ENCODE measurements around the gene CNOT3. TPM values are rescaled to one million over a fixed set of nuclear protein-coding genes. Genes with fewer than 3 reads are reported as not detected.

Gene CNOT3
- total and polyA plus RNA-seq, 9 of the 15 experiments (the other 6 are each of a cell fraction or from before 2014, with no cell fraction given) = 0.27 to 60.4 (median 9.9) TPM

- no peak for TF ChIP-seq ZNF354B (CRISPR knock-in tag; IDR thresholded peaks at IDR 0.05)
- TF ChIP-seq RBM14 (IDR thresholded peaks at IDR 0.05; ENCODE audit: borderline replicate concordance, insufficient read depth, low read depth, low read length) = no peak
- no peak for TF ChIP-seq HMGN3 (IDR thresholded peaks at IDR 0.05; ENCODE audit: borderline replicate concordance, extremely low read depth, insufficient read length, low read depth, low read length)
- TF ChIP-seq TBP (optimal IDR thresholded peaks at IDR 0.05; ENCODE audit: low read depth, low read length) = peak; percentile 88
- TF ChIP-seq ZNF583 (CRISPR knock-in tag; IDR thresholded peaks at IDR 0.05) = 0 out of 2 replicates have a peak, but pooled peaks have one; percentile 38
- no peak for TF ChIP-seq ZNF3 (CRISPR knock-in tag; IDR thresholded peaks at IDR 0.05)
- TF ChIP-seq MECOM (CRISPR knock-in tag; IDR thresholded peaks at IDR 0.05) = no peak
- TF ChIP-seq ZSCAN32 (CRISPR knock-in tag; IDR thresholded peaks at IDR 0.05) = no peak
- TF ChIP-seq, protein P1, sequence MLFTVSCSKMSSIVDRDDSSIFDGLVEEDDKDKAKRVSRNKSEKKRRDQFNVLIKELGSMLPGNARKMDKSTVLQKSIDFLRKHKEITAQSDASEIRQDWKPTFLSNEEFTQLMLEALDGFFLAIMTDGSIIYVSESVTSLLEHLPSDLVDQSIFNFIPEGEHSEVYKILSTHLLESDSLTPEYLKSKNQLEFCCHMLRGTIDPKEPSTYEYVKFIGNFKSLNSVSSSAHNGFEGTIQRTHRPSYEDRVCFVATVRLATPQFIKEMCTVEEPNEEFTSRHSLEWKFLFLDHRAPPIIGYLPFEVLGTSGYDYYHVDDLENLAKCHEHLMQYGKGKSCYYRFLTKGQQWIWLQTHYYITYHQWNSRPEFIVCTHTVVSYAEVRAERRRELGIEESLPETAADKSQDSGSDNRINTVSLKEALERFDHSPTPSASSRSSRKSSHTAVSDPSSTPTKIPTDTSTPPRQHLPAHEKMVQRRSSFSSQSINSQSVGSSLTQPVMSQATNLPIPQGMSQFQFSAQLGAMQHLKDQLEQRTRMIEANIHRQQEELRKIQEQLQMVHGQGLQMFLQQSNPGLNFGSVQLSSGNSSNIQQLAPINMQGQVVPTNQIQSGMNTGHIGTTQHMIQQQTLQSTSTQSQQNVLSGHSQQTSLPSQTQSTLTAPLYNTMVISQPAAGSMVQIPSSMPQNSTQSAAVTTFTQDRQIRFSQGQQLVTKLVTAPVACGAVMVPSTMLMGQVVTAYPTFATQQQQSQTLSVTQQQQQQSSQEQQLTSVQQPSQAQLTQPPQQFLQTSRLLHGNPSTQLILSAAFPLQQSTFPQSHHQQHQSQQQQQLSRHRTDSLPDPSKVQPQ (CRISPR knock-in tag; IDR thresholded peaks at IDR 0.05; ENCODE audit: borderline replicate concordance) = no peak
- TF ChIP-seq, protein P2, sequence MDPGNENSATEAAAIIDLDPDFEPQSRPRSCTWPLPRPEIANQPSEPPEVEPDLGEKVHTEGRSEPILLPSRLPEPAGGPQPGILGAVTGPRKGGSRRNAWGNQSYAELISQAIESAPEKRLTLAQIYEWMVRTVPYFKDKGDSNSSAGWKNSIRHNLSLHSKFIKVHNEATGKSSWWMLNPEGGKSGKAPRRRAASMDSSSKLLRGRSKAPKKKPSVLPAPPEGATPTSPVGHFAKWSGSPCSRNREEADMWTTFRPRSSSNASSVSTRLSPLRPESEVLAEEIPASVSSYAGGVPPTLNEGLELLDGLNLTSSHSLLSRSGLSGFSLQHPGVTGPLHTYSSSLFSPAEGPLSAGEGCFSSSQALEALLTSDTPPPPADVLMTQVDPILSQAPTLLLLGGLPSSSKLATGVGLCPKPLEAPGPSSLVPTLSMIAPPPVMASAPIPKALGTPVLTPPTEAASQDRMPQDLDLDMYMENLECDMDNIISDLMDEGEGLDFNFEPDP (CRISPR knock-in tag; IDR thresholded peaks at IDR 0.05) = no peak
- TF ChIP-seq ZFP1 (CRISPR knock-in tag; IDR thresholded peaks at IDR 0.05) = no peak
- peak; percentile 53 for TF ChIP-seq NFYB (IDR thresholded peaks at IDR 0.05; ENCODE audit: extremely low read depth, insufficient read length)
- no peak for TF ChIP-seq KLF1 (tag; IDR thresholded peaks at IDR 0.05)
- TF ChIP-seq ILK (tag; IDR thresholded peaks at IDR 0.05; ENCODE audit: borderline replicate concordance, low read depth) = no peak
- TF ChIP-seq ELF2 (CRISPR knock-in tag; IDR thresholded peaks at IDR 0.05) = peak; percentile 86
- no peak for TF ChIP-seq ADNP (tag; IDR thresholded peaks at IDR 0.05)
- TF ChIP-seq, protein P3, sequence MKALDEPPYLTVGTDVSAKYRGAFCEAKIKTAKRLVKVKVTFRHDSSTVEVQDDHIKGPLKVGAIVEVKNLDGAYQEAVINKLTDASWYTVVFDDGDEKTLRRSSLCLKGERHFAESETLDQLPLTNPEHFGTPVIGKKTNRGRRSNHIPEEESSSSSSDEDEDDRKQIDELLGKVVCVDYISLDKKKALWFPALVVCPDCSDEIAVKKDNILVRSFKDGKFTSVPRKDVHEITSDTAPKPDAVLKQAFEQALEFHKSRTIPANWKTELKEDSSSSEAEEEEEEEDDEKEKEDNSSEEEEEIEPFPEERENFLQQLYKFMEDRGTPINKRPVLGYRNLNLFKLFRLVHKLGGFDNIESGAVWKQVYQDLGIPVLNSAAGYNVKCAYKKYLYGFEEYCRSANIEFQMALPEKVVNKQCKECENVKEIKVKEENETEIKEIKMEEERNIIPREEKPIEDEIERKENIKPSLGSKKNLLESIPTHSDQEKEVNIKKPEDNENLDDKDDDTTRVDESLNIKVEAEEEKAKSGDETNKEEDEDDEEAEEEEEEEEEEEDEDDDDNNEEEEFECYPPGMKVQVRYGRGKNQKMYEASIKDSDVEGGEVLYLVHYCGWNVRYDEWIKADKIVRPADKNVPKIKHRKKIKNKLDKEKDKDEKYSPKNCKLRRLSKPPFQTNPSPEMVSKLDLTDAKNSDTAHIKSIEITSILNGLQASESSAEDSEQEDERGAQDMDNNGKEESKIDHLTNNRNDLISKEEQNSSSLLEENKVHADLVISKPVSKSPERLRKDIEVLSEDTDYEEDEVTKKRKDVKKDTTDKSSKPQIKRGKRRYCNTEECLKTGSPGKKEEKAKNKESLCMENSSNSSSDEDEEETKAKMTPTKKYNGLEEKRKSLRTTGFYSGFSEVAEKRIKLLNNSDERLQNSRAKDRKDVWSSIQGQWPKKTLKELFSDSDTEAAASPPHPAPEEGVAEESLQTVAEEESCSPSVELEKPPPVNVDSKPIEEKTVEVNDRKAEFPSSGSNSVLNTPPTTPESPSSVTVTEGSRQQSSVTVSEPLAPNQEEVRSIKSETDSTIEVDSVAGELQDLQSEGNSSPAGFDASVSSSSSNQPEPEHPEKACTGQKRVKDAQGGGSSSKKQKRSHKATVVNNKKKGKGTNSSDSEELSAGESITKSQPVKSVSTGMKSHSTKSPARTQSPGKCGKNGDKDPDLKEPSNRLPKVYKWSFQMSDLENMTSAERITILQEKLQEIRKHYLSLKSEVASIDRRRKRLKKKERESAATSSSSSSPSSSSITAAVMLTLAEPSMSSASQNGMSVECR (CRISPR knock-in tag; IDR thresholded peaks at IDR 0.05) = peak; percentile 83
- TF ChIP-seq ZEB2 (IDR thresholded peaks at IDR 0.05) = no peak
- no peak; the same call in 1 of the 2 replicates for TF ChIP-seq ZNF76 (CRISPR knock-in tag; IDR thresholded peaks at IDR 0.05; ENCODE audit: borderline replicate concordance)
Observed at GRCh38 chr19:54115109-54116063, 22.2 kb upstream of the CNOT3 start, which contains the start of the genes PRPF31 and TFPT (continued).

Data from K562 (cell line).